HG03108 (cell line): ENCODE measurements around the gene MEPCE.

Experiments used
- ATAC-seq: cut with Tn5 transposase; IDR thresholded peaks from one replicate; pipeline ENCODE4 v1.9.1; 2021; ENCODE audit warnings: moderate library complexity; ENCODE audit not compliant: unreplicated experiment

Gene MEPCE

DNA sequence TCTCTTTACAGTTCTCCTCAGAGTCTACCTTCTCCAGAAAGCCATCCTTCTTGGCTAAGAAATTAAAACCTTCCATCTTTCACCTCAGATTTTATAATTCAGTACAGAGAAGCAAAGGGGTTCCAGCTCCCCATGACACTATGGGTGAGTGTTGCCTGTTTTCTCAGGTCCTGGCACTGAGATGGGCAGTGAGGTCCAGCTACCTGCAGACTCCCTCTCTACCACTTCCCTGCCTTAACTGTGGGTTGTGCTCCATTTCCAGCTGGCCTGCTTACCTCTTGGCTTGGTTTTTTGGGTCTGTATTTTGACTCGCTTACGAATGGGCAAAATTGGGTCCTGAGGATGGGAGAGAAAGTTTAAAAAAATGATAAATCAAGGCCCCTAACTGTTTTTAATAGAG, 27.4 kb upstream of the MEPCE start:
- ATAC-seq = no peak

DNA sequence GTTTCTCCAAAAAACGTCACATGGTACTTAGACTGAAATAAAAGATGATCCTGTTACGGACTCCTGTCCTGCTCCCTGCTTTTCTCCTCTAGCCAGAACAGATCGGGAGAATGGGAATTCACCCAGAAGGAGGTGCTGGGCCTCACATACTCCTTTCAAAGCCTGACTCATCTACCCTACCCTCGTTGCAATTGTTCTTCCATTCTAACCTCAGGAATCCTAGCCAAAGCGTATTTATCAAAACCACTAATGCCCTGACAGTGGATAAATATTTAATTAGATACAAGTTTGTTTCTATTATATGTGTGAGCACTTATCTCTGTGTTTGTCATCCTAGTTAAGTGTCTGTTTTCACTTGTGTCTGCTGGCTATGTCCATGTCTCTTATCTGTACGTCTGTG, 22.9 kb upstream of the MEPCE start:
- no peak for ATAC-seq

DNA sequence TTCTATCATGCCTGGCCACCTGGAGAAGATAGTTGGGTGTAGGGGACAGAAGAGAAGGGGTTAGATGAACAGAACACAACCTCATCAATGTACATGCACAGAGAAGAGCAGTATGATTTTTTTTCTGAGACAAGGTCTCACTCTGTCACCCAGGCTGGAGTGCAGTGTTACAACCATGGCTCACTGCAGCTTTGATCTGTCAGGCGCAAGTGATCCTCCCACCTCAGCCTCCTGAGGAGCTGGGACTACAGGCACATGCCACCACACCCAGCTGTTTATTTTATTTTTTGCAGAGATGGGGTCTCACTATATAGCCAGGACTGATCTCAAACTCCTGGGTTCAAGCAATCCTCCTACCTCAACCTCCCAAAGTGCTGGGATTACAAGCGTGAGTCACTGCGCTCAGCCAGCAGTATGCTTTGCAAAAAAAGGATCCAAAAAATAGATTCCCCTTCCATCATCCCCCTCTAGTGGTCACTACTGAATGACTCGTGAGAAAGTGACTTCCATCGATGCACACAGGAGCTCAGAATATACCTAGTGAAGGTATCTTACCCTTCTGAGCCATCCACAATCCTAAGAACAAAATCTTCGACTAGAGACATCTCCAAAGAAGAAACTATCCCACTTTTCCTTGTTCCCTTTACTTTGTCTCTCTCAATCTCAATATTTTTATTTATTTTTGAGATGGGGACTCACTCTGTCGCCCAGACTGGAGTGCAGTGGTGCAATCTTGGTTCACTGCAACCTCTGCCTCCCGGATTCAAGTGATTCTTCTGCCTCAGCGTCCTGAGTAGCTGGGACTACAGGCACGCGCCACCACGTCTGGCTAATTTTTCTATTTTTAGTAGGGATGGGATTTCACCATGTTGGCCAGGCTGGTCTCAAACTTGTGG, 22.1 kb upstream of the MEPCE start:
- ATAC-seq = peak; percentile 51

DNA sequence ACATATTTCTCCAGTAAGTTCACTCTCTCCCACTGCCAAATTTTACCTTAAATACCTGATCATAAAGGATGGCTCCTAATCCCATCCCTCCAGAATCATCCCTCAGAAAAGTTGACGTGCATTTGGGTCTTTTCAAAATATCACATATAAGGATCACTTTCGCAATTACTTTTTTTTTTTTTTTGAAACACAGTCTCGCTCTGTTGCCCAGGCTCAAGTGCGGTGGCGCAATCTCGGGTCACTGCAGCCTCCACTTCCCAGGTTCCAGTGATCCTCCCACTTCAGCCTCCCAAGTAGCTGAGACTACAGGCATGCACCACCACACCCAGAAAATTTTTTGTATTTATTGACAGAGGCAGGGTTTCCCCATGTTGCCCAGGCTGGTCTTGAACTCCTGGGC, 18.5 kb upstream of the MEPCE start:
- ATAC-seq = no peak

DNA sequence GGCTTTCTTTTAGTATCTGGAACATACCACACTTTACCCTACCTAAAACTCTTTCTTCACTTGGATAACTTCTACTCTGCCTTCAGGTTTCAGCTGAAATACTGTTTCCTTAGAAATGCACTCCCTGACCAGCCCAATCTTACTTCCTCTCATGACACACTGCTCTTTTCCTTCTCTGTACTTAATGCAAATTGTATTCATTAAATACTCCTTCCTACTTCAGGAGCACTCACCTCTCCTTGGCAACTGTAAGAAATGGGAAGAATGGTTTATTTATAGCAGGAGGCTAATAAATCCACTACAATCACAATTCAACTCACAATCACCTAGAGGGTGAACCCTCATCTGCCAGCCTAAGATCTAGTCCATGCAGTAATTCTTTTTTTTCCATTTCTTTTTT, 16.3 kb upstream of the MEPCE start:
- ATAC-seq = no peak

DNA sequence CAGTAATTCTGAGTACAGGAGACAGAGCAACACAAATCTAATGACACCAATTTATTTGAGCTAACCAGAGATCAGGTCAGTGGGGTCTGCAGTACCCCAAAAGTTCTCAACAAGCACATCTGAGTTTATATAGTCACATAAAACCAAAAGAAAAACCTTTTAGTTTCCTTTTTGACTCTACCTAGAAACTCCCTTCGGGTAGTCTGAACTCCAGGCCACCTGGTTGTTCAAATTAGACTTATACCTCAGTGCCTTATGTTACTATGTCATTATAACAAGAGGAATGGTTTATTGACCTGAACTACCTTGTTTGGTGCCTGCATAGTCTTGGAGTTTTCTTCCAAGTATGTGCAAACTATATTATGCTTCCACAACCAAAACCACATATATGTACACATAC, 15.7 kb upstream of the MEPCE start:
- no peak for ATAC-seq

DNA sequence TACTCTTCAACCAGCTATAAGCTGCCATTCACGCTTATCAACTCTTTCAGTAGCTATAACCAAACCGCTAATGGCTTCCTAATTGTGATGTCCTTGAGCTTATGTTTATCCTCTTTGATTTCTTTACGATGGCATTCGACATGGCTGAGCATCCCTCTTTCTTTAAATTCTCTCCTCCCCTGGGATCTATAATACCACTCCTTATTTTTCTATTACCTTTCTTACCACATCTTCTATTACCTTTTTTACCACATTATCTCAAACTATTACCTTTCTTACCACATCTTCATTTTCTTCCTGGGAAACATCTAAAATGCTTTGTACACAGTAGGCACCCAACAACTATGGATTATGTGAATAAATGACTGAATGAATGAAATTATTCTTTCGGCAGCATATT, 14.2 kb upstream of the MEPCE start:
- ATAC-seq = no peak

DNA sequence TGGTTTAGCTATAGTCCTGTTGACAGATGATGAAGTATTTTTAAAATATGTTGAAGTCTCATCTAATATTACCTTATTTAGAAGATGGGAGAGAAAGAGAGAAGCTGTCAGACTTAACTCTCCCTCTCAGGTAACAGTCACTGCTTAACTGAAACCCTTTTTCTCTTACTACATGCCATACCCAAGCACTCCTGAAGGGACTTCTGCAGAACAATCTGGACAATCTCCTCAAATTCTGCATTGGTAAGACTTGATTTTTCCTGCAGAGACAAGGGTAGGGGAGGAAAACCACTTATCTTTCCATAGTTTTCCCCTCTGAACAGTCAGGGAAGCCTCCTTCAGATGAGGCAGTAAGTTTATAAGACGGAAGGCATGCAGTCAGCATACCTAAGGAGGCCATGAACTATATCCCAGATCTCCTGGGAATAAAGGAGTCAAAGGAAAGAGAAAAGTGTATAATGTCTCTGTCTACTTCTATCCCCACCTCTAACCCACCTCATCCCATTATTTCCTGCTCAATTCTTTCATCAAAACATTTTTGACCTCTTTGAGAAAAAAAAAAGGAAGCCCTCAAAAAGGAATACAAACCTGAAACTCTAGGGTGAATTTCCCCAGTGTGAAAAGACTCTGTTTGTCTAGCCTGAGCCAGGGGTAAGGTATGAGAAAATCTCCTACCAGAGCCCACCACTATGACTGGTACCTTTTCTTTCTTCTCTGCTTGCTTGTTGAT, 10.5 kb upstream of the MEPCE start:
- ATAC-seq = no peak

DNA sequence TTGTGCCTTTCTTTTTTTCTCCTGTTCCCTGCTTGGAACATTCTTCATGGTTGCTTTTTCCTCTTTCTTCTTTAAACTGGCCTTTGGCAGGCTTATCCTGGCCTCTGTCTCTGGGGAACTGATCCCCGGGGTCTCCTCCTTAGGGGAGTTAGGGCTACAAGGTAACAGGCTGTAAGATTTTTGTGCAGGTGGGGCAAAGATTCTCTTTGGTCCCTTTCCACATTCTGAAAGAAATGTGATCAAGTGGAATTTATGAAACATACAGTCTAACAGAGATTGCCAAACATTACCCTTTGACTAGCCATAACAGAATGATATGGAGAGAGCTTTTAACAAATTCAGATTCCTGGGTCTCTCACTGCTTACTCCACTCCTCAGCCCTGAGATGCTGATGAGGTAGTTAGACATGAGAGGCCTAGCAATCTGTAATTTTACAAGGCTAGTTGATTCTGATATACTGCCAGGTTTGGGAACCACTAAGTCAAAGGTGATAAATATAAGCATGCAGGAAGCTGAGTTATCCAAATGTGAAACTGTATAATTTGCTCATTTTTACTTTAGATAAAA, 9.9 kb upstream of the MEPCE start:
- ATAC-seq = no peak

DNA sequence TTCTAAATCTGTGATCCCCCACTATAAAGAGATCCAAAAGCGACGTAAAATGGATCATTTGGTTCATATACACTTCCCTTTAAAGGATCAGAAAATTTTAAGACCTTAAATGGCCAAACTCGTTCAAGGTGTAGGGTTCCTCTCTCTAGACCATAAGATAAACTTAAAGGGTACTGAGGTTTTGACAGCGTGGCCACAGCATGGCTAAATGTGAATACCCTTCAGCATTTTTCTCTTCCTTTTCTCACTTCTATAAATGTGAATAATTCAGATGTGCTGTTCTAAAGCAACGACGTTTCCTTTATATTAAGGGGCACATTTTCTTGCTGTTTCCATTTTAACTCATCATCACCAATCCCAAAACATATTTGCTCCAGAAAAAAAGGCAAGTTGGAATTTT, 6.3 kb upstream of the MEPCE start:
- ATAC-seq = no peak

DNA sequence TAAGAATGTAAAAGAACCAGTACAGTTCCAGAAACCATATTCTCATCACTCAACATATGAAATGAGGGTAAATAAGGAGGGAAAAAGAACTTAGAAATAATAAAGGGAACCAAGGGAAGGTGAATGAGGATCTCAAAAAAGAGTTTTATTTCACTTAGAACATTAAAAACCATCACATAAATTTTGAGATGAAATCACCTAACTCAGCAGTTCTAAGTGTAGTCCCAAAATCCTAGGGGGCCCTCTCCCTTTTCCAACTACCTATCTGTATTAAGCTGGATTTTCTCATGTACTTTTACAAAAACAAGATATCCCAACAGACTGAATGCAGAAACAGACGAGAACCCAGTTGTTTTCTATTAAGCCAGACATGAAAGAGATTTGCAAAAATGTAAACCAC, 4.3 kb upstream of the MEPCE start:
- ATAC-seq = no peak

DNA sequence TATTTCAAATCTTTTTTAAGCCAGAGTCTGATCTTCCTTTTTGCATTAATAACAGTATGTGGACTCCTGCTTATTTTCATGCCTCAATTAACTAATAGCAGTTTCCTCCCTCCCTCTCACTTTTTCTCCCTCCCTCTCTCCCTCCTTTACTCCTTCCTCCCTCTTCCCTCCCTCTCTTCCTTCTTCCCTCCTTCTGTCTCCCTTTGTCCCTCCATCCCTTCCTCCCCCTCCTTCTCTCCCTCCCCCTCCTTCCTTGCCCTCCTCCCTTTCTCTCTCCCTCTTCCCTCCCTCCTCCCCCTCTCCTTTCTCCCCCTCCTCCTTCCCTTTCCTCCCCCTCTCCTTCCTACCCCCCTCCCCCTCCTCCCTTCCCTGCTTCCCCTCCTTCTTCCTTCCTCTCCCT, 3.1 kb upstream of the MEPCE start:
- no peak for ATAC-seq

DNA sequence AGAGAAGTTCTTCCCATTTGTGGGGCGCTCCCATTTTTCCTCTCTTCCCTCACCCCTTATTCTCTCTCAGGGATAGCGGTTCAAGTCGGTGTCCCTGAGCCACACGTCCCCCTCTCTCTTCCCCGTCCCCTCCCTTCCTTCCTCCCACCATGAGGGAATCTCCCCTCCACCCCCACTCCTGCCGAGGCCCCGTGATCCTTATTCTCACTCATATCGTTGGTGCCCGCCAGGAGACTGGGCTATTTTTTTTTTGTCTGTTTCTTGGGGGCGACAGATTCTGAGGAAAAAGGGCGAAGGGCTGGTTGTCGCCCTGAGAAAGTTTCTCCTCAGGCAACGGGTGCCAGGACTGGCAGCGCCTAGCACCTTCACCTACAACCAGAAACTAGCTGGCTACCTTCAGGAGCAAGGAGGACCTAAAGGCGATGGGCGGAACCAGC, 1.9 kb upstream of the MEPCE start:
- ATAC-seq = no peak

DNA sequence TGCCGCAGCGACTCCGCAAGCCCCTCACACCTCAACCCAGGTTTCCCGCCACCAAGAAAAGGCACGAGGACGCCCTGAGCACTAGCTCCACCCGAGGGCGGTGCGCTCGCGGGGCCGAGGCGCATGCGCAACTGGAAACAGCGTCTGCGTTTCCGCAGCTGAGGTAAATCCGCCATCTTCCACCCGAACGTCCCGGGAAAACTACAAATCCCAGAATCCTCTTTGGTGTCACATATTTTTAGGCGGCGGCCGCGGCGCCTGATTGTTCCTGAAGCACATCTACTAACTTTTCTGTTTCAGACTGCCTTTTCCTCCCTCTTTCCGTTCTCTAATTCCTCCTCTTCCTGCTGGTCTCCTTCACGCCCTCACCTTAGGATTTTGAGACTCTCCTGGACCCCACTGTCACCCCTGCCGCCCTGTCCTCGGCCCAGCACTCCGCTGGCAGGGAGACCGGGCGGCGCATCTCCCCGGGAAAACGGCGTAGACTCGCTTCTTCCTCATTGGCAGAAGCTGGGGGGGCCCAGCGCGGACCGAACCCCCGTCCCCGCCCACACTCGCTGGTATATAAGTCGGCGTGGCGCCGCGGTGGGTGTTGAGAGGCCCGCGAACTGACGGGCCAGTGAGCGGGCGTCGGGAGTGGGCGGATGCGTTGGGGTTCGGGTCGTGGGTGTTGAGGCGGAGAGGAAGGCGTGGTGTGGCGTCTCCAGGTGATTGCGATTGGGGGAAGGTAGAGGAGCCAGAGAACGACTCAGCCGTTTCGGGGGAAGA, 1.2 kb upstream of the MEPCE start, which contains the start of gene ZCWPW1:
ZCWPW1 (minus strand) TSS at position 505 of the 768 bp plus-strand sequence. CDS start 8,054 bp downstream, outside the sequence.
- ATAC-seq = peak; percentile 37

DNA sequence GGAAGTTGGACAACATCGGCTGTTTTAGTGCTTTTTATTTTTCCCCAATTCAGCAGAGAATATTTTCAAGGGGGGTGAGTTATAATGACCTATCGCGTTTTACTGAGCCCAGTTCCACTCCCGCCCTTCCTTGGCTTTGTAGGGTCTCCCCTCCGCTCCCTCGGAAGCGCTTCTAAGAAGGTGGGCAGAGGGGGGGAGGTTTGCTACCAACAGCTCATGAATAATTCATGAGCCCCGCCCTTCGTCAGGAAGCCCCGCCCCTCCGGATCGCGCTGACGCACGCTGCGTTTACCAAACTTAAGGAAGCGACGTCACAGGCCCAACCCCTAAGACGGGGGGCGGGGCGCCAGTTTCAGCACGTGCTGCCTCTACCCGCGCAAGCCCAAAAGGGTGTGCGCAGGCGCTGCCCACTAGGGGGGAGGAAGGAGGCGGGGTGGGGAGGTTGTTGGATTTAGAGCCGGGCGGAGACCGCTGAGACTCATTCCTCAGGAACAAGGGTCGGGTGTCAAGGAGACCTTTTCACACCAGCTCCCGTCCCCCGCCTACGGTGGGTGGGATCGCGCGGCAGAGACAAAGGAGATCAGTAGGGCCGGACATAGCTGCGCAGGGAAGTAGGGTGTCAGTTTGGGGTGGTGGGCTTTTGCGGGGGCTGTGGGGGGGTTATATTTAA, 529 bp upstream of the MEPCE start:
- ATAC-seq = peak; percentile 43

DNA sequence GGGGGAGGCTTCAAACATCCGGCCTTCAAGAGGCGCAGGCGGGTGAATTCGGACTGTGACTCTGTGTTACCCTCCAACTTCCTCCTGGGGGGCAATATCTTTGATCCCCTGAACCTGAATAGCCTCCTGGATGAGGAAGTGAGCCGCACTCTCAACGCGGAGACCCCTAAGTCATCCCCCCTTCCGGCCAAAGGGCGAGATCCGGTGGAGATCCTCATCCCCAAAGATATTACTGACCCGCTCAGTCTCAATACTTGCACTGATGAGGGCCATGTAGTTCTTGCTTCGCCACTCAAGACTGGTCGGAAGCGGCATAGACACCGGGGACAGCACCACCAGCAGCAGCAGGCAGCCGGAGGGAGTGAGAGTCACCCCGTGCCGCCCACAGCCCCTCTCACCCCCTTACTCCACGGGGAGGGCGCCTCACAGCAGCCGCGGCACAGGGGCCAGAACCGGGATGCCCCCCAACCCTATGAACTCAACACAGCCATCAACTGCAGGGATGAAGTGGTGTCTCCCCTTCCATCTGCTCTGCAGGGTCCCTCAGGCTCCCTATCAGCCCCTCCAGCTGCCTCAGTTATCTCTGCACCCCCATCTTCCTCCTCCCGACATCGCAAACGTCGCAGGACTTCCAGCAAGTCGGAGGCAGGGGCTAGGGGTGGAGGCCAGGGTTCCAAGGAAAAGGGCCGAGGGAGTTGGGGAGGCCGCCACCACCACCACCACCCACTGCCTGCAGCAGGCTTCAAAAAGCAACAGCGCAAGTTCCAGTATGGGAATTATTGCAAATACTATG, 1.1 kb downstream of the MEPCE start:
- ATAC-seq = no peak

DNA sequence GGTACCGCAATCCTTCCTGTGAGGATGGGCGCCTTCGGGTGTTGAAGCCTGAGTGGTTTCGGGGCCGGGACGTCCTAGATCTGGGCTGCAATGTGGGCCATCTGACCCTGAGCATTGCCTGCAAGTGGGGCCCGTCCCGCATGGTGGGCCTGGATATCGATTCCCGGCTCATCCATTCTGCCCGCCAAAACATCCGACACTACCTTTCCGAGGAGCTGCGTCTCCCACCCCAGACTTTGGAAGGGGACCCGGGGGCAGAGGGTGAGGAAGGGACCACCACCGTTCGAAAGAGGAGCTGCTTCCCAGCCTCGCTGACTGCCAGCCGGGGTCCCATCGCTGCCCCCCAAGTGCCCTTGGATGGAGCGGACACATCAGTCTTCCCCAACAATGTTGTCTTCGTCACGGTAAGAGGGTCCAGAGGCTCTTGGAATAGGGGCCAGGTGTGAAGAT, 1.7 kb downstream of the MEPCE start:
- ATAC-seq = no peak

DNA sequence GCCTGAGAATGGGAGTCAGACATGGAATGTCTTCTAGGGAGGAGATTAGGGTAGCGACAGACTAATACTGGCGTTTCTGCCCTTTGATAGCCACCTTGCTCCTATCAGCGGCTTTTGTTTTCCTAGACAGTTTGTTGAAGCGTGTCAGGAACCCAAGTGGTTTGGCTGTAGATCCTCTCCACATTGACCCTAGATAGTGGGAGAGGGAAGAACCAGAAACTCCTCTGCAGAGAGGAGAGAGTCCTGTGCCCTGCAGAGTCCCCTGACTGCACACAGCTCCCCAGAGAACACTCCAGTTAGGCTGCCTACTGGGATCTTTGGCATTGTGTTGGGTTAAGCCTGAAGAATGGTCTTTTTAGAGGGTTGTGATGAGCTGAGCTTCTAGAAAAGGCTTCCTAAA, 2.4 kb downstream of the MEPCE start:
- no peak for ATAC-seq

DNA sequence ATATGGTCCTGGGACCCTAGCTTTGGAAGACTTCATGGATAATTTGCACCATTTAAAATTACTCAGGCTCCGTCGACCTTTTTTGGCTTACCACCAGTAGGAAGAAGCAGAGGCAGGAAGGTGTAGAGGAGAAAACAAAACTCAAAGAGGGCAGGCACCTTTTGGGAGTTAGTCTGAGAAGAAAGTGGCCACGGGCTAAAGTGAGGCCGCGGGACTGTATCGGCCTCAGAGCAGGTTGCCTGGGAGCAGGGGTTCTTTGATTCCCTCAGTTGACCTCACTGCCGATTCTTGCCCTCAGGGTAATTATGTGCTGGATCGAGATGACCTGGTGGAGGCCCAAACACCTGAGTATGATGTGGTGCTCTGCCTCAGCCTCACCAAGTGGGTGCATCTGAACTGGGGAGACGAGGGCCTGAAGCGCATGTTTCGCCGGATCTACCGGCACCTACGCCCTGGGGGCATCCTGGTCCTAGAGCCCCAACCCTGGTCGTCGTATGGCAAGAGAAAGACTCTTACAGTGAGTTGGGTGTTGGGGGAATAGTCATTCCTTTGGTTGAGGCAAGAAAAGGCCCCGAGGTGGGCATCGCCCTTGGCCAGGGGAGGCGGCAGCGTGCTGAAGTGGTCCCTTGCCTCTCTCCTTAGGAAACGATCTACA, 3.1 kb downstream of the MEPCE start:
- no peak for ATAC-seq
